ENCODE data around the gene COL2A1. TPM values are rescaled to one million over a fixed set of nuclear protein-coding genes. Genes with fewer than 3 reads are reported as not detected.

COL2A1 gene
- total and polyA plus RNA-seq, 4 donors, result not detected

DNA sequence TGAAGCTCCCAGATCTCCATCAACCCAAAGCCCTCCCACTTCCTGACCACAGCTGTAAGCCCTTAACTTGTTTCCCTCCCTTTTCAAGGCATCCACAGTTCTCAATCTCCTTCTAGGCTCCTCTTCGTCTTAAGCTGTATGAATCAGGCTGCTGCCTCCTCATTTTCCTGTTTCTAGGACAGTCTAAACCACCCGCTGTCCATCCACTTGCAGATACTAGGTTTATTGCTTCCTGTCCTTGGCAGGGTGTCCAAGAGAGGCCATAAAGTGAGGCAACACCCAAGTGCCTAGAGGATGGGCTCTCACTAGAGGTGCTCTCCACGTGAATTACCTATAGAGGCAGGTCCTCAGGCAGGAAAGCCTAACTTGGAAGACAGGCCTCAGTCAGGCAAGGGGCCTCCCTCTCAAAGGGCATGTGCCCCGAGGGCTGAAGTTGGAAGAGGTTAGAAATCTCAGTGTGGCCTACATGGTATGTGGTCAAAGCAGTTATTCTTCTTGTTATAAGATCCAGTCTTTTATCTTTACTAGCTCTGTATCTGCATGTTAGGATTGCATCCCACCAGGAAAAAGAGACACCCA, 49.7 kb downstream of the COL2A1 start:
- Histone ChIP-seq H3K4me1 (ENCODE audit: control insufficient read depth in 1 of 2, insufficient read depth in 2 of 2, low read length in 2 of 2) (no peaks in the 10 kb centered on the region), H3K27ac (ENCODE audit: low read depth in 1 of 2, low read length in 2 of 2) (no peak overlapping the region), H3K36me3 (ENCODE audit: control insufficient read depth in 1 of 2, insufficient read depth in 2 of 2, low read length in 1 of 2) (no peaks in the 10 kb centered on the region), H3K9me3 (ENCODE audit: control insufficient read depth, low read length) (no peaks in the 10 kb centered on the region), H3K27me3 (ENCODE audit: control insufficient read depth in 1 of 2, insufficient read depth in 2 of 2, low read length in 1 of 2) (no peaks in the 10 kb centered on the region), H3K4me3 (ENCODE audit: low read length in 2 of 2) (no peak overlapping the region)
- WGBS, 2 donors, result 90 to 93% methylated on average over 4 of the region's 4 CpGs
- intact Hi-C loops (cut with DNase I), result loop anchor here in 1 of 2 donors (10.0 kb wide), 1 partner anchor 240 kb away; no protein-coding TSS in a partner anchor
- ATAC-seq (ENCODE audit: low FRiP score), result no peak
- DNase-seq, result no peak

DNA sequence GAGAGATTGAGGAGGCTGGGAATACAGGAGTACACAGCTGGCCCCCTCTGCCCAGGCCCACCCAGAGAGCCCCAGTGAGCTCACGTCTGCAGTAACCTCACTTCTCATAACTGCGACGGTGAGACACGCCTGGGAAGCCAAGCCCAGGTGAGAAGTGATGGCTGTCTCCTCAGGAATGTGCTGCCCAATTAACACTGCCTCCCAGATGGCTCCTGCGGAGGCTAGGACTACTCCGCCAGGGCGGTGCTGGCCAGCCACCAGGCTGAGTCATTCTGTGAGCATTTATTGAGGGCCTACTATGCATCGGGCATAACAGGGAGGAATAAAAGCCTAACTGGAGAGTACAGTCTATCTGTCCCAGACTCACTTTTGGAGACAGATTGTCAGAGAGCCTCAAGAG, 50.2 kb downstream of the COL2A1 start:
- no peaks in the 10 kb centered on the region for H3K4me1 ChIP-seq (ENCODE audit: control insufficient read depth in 1 of 2, insufficient read depth in 2 of 2, low read length in 2 of 2)
- H3K36me3 ChIP-seq (ENCODE audit: control insufficient read depth in 1 of 2, insufficient read depth in 2 of 2, low read length in 1 of 2), result no peaks in the 10 kb centered on the region
- WGBS, 2 donors, result 94 to 97% methylated on average over 8 of the region's 8 CpGs
- no peaks in the 10 kb centered on the region for H3K9me3 ChIP-seq (ENCODE audit: control insufficient read depth, low read length)
- H3K27me3 ChIP-seq (ENCODE audit: control insufficient read depth in 1 of 2, insufficient read depth in 2 of 2, low read length in 1 of 2), result no peaks in the 10 kb centered on the region
- DNase-seq (no peak), ATAC-seq (ENCODE audit: low FRiP score) (no peak)
- no peak overlapping the region for H3K27ac ChIP-seq (ENCODE audit: low read depth in 1 of 2, low read length in 2 of 2)
- intact Hi-C loops (cut with DNase I), result loop anchor here in 1 of 2 donors (10.0 kb wide), 1 partner anchor 239 kb away; no protein-coding TSS in a partner anchor
- no peak overlapping the region for H3K4me3 ChIP-seq (ENCODE audit: low read length in 2 of 2)

DNA sequence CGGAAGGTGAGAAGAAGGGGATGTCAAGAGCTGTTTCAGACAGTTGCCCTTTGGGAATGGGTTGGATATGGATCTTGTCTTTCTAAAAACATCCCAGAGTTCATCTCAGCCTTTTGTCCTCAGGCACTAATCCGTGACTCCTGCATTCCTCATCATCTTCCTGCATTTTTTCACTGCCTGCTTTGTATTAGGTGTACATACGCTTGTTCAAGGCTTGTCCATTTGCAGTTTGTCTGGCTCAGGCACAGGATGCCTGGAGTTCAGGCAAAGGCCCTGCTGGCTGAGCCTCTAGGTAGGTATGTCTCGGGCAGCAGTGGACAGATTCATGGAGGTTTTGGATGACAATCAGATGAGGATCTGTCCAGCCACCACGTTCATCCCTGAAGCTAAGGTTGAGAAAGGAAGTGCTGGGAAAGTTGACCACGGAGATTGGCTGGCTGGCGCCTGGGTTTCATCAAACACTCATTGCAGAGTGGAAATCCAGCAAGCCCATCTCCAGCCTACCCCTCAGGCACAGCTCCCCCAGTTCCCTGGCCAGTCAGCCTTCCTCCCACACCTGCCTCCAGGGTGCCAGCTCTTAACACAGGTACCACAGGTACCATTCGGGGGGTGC, 53.3 kb downstream of the COL2A1 start:
- no peaks in the 10 kb centered on the region for H3K27me3 ChIP-seq (ENCODE audit: control insufficient read depth in 1 of 2, insufficient read depth in 2 of 2, low read length in 1 of 2)
- DNase-seq (no peak), ATAC-seq (ENCODE audit: low FRiP score) (no peak)
- intact Hi-C loops (cut with DNase I), result loop anchor here in 1 of 2 donors (10.0 kb wide), 1 partner anchor 236 kb away; no protein-coding TSS in a partner anchor
- no peaks in the 10 kb centered on the region for H3K4me1 ChIP-seq (ENCODE audit: control insufficient read depth in 1 of 2, insufficient read depth in 2 of 2, low read length in 2 of 2)
- H3K9me3 ChIP-seq (ENCODE audit: control insufficient read depth, low read length), result no peaks in the 10 kb centered on the region
- no peaks in the 10 kb centered on the region for H3K36me3 ChIP-seq (ENCODE audit: control insufficient read depth in 1 of 2, insufficient read depth in 2 of 2, low read length in 1 of 2)
- no peak overlapping the region for H3K27ac ChIP-seq (ENCODE audit: low read depth in 1 of 2, low read length in 2 of 2)
- 77 to 83% methylated on average over 8 of the region's 8 CpGs for WGBS, 2 donors
- H3K4me3 ChIP-seq (ENCODE audit: low read length in 2 of 2), result no peak overlapping the region

DNA sequence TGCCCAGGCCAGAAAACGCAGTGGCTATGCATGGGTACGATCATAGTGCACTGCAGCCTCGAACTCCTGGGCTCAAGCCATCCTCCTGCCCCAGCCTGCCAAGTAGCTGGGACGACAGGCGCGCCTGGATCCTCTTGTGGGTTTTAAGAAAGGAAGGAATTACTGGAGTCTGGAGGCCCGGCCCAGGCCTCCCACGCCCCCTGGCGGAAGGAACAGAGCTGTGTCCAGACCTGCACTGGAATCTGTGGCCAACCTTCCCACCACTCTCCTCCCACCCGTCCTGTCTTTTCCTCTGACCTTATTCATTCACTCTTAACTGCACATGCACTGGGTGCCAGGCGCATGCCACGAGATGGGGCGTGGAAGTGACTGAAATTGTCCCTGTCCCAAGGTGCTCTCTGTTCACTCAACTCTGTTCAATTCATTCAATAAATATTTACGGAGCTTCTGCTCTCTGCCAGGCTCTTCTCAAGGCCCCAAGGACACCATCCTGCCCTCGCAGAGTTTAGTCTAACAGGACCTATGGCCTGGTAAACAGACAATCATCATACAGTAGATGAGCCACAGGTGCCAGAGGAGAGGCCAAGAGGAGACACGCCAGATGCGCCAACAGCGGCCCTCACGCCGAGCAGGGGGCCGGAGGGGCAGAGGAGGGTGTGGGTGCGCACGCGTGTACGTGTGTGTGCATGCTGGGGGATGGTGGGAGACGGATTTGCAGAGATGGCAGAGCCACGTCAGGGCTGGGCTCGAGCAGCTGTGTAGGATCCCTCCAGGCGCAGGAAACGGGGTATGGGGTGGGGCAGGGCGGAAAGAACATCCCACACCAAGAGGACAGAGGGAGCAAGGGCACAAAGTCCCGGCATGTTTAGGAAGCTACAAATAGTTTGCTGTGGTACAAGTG, 54.6 kb downstream of the COL2A1 start:
- no peaks in the 10 kb centered on the region for H3K9me3 ChIP-seq (ENCODE audit: control insufficient read depth, low read length)
- DNase-seq (peak; percentile 86 to 91), ATAC-seq (ENCODE audit: low FRiP score) (peak; percentile 87)
- intact Hi-C loops (cut with DNase I), result loop anchor here in 1 of 2 donors (5.0 to 10.0 kb wide), 3 partner anchors 42 to 235 kb away; no protein-coding TSS in a partner anchor
- H3K4me3 ChIP-seq (ENCODE audit: low read length in 2 of 2), result no peak overlapping the region
- H3K4me1 ChIP-seq (ENCODE audit: control insufficient read depth in 1 of 2, insufficient read depth in 2 of 2, low read length in 2 of 2), result no peaks in the 10 kb centered on the region
- WGBS, 2 donors, result 58 to 60% methylated on average over 32 of the region's 32 CpGs
- no peak overlapping the region for H3K27ac ChIP-seq (ENCODE audit: low read depth in 1 of 2, low read length in 2 of 2)
- no peaks in the 10 kb centered on the region for H3K27me3 ChIP-seq (ENCODE audit: control insufficient read depth in 1 of 2, insufficient read depth in 2 of 2, low read length in 1 of 2)
- H3K36me3 ChIP-seq (ENCODE audit: control insufficient read depth in 1 of 2, insufficient read depth in 2 of 2, low read length in 1 of 2), result no peaks in the 10 kb centered on the region

DNA sequence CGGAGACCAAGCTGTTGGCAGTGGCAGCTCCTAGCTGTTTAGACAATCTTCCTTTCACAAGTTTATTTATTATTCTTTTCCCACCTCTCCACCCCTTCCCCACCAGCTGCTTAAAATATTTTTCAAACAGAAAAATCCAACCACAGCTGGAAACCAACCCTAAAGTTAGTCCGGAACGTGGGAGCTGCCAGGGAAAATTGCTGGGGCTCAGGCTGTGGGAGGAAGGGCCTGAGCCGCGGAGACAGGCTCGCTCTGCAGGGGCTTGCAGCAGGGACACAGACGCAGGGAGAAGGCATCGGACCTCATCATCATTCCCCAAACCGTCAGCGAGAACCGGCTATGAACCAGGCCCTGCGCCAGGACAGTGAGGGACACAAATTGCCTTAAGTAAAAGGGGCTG, 56.9 kb downstream of the COL2A1 start:
- intact Hi-C loops (cut with DNase I), result loop anchor here in 1 of 2 donors (5.0 kb wide), 2 partner anchors 40 to 75 kb away; no protein-coding TSS in a partner anchor
- no peak for DNase-seq
- Histone ChIP-seq H3K27me3 (ENCODE audit: control insufficient read depth in 1 of 2, insufficient read depth in 2 of 2, low read length in 1 of 2) (no peaks in the 10 kb centered on the region), H3K4me1 (ENCODE audit: control insufficient read depth in 1 of 2, insufficient read depth in 2 of 2, low read length in 2 of 2) (no peaks in the 10 kb centered on the region), H3K27ac (ENCODE audit: low read depth in 1 of 2, low read length in 2 of 2) (no peak overlapping the region), H3K36me3 (ENCODE audit: control insufficient read depth in 1 of 2, insufficient read depth in 2 of 2, low read length in 1 of 2) (no peaks in the 10 kb centered on the region), H3K4me3 (ENCODE audit: low read length in 2 of 2) (no peak overlapping the region), H3K9me3 (ENCODE audit: control insufficient read depth, low read length) (no peaks in the 10 kb centered on the region)
- ATAC-seq (ENCODE audit: low FRiP score), result no peak
- 51 to 62% methylated on average over 12 of the region's 12 CpGs for WGBS, 2 donors

DNA sequence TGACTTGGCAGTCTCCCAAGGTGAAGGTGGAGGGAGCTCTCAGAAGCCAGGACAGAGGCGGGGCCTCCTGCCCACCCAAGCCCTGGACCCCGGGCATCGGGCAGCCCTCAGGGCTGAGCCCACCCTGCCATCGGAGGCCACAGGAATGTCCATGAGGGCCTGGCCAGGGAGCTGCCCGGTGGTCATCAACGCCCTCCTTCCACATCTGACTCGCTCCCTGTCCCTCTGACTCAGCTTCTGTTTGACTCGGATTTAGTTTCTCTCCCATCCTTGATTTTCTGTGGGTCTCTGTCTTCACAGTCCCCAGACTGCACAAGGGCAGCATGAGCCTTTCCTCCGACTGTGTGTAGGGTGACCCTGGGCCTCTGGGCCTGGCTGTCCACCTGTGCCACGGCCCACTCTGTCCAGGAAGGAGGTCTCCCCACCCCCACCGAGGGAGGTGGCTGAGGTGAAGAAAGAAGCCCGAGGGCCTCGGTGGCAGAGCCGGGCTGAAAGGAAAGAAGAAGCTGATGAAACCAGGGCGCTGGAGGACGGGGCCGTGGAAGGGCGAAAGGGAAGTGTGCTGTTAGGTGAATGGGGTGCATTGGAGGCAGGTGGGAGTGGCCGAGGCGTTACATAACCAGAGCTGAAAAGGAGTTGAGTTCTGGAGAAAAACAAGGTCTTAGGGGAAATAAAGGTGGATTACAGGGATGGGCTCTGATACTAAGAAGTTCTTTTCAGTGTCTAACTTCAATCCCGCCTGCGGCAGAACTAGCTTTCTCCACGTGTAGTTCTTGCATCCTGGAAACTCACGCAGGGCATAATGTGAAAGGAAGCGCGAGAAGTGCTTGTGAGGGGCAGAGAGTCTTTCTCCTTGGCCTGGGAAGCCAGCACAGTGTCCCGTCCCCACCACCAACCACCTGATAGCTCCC, 57.6 kb downstream of the COL2A1 start:
- intact Hi-C loops (cut with DNase I), result loop anchor here in 1 of 2 donors (5.0 kb wide), 2 partner anchors 39 to 74 kb away; no protein-coding TSS in a partner anchor
- Histone ChIP-seq H3K4me1 (ENCODE audit: control insufficient read depth in 1 of 2, insufficient read depth in 2 of 2, low read length in 2 of 2) (no peaks in the 10 kb centered on the region), H3K4me3 (ENCODE audit: low read length in 2 of 2) (no peak overlapping the region), H3K36me3 (ENCODE audit: control insufficient read depth in 1 of 2, insufficient read depth in 2 of 2, low read length in 1 of 2) (no peaks in the 10 kb centered on the region), H3K9me3 (ENCODE audit: control insufficient read depth, low read length) (no peaks in the 10 kb centered on the region), H3K27me3 (ENCODE audit: control insufficient read depth in 1 of 2, insufficient read depth in 2 of 2, low read length in 1 of 2) (no peaks in the 10 kb centered on the region), H3K27ac (ENCODE audit: low read depth in 1 of 2, low read length in 2 of 2) (no peak overlapping the region)
- ATAC-seq (ENCODE audit: low FRiP score), result no peak
- WGBS, 2 donors, result 81 to 84% methylated on average over 25 to 27 of the region's 27 CpGs
- no peak for DNase-seq

DNA sequence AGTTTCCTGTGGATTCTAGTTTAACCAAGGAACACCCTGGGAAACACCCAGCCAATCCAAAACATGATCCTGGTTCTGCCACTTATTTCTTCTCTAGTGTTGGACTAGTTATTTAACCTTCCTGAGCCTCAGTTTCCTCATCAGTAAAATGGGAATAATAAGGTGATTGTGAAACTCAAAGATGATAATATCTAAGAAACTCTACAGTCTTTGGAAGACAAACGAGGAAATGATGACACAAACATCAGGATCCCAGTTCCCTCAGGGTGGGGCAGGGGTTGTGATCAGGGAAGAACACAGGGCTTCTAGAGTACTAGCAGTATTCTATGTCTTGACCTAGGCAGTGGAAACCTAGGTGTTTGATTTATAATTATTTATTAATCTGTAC, 58.9 kb downstream of the COL2A1 start:
- H3K4me3 ChIP-seq (ENCODE audit: low read length in 2 of 2), result no peak overlapping the region
- intact Hi-C loops (cut with DNase I), result loop anchor here in 1 of 2 donors (5.0 kb wide), 2 partner anchors 38 to 73 kb away; no protein-coding TSS in a partner anchor
- ATAC-seq (ENCODE audit: low FRiP score) (no peak), DNase-seq (no peak)
- H3K27me3 ChIP-seq (ENCODE audit: control insufficient read depth in 1 of 2, insufficient read depth in 2 of 2, low read length in 1 of 2), result no peaks in the 10 kb centered on the region
- WGBS, 2 donors, result 84 to 94% methylated on average over 1 of the region's 1 CpG
- no peaks in the 10 kb centered on the region for H3K36me3 ChIP-seq (ENCODE audit: control insufficient read depth in 1 of 2, insufficient read depth in 2 of 2, low read length in 1 of 2)
- no peak overlapping the region for H3K27ac ChIP-seq (ENCODE audit: low read depth in 1 of 2, low read length in 2 of 2)
- no peaks in the 10 kb centered on the region for H3K4me1 ChIP-seq (ENCODE audit: control insufficient read depth in 1 of 2, insufficient read depth in 2 of 2, low read length in 2 of 2)
- no peaks in the 10 kb centered on the region for H3K9me3 ChIP-seq (ENCODE audit: control insufficient read depth, low read length)

Data from aorta (tissue), 5 donors.